Middle frontal gyrus (tissue), 1 donor: ENCODE results near the gene UBXN7.
"Not testable (repeated sequence)": the region's sequence is repeated elsewhere in the genome, so short reads cannot be mapped to it uniquely, and the experiment has no call there.

Experiments used
- DNase-seq: peaks from one replicate; pipeline ENCODE4 v3.0.0-alpha.2; 2015; ENCODE audit warnings: low spot score; ENCODE audit errors: extremely low spot score

The UBXN7 gene

DNA sequence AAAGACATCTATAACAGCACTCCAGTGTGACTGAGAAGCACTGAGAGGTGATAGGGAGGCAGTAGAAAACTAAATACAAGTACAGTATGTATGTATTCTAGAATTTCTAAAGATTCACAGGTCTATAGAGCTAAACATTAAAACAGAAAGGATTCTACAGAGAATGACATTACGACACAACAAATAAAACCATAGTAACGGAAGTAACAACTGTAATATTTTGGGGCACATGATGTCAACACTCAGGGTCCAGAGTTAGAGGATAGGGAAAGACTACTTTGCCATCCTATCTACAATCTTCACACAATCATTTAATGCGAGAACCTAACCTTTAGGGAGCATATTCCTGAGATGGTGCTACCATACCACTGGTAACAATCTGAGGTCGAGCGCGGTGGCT, 13.6 kb downstream of the UBXN7 start:
- no peak for DNase-seq

DNA sequence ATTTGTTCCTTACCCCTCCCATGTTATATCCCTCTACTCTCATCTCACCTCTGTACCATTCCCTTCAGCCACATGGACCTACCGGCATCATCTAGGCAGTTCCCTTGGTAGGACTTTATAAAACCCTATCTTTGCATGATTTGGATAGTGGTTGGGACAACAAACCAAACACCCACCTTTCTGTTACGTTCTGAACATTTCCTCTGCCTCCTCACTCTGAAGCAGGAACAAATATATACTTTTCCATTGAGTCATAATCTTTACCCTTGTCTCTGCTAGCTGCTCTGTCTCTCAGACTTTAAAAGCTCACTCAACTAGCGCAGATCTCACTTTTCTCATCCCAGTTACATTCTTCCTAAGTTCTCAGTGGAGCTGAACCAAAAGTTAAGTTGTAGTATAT, 17.8 kb downstream of the UBXN7 start:
- no peak for DNase-seq

DNA sequence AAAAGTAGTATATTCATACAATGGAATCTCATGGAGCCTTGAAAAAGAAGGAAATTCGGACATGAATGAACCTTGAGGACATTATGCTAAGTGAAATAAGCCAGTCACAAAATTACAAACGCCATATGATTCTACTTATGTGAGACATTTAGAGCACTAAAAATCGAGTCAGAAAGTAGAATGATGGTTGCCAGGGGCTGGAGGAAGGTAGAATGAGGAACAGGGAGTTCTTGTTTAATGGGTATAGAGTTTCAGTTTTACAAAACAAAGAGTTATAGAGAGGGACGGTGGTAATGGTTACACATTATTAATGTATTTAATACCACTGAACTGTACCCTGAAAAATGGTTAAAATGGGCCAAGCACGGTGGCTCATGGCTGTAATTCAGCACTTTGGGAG, 19.5 kb downstream of the UBXN7 start:
- DNase-seq: no peak

DNA sequence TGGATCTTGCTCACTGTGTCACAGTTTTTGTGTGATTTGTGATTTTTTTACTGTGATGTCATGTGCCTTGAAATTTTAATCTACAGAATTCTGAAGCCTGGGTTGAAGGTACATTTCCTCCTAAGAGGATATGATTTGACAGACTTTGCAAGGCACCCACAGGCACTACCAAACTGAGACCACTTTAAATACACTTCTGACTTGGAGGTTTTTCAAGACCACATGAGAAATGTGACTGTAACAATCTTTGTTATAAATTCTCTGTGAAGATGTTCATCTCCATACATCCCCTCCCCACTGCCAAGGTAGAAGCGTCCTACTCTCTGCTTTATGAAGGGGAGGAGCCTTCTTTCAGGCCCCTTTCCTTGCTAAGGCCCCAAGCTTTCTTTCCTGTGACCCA, 22.8 kb downstream of the UBXN7 start:
- no peak for DNase-seq

DNA sequence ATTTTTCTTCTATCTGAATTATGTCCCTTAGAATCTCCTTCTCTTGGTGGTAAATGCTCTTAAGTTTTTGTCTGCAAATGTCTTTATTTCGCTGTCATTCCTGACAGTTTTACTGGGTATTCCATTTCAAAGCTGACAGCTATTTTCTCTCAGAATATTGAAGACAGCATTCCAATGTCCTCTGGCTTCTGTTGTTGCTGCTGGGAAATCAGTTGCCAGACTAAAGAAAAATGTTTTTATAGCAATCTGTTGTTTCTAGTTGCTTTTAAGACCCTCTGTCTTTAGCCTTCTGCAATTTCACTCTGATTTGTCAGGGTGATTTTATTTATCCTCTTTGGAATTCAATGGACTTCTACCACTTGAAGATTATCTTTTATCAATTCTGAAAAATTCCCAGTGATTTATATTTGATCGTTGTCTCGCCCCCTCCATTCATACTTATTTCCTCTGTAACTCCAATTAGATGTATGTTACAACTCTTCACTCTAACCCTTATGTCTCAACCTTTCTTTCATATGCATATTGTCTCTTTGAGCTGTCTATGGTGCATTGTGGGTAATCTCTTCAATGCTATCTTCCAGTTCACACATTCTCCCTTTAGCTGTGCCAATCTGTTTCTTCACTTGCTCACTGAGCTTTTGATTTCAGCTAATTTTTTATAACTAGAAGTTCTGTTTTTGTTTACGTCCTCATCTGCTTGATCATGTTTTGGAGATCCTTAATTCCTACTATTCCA, 23.5 kb downstream of the UBXN7 start:
- no peak for DNase-seq

DNA sequence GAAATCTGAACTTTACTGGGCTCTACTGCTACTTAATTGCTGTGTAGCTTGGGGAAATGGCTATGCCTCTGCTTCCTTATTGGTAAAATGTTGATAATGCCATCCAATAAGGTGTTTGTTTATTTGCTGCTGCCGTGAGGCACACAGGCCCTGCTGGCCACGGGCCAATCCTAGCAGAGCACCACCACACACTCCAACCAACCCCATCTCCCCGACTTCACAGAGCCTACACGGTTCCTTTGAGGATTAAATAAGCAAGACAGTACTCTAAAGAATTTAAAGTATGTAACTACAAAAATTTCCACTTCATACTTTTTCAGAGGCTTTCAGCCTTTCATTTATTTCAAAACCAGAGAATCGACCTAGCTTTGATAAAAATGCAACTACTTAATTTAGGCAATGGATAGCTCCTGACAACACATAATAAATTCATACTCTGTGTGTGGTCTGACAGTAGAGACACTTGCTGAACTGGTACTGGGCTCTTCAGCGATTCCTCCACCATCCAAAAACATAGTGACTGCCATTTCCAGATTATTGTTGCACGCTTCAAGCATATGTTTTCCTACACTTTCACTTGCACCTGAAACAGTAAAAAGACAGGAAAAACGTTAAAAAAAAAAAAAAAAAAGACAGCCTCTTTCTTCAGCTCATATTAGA, 25.3 kb downstream of the UBXN7 start:
- no peak for DNase-seq

DNA sequence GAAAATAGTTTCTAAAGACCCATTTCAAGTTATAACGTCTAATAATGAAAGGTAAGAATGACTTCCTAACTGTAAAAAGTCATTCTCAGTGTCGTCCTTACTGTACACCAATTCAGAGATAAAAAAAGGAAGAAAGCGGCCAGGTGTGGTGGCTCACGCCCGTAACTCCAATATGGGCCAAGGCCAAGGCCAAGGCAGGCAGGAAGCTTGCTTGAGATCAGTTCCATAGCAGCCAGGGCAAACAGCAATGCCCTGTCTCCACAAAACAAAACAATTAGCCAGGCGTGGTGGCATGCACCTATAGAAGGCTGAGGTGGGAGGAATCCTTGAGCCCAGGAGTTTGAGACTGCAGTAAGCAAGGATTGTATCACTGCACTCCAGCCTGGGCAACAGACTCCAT, 31.9 kb downstream of the UBXN7 start:
- no peak for DNase-seq

DNA sequence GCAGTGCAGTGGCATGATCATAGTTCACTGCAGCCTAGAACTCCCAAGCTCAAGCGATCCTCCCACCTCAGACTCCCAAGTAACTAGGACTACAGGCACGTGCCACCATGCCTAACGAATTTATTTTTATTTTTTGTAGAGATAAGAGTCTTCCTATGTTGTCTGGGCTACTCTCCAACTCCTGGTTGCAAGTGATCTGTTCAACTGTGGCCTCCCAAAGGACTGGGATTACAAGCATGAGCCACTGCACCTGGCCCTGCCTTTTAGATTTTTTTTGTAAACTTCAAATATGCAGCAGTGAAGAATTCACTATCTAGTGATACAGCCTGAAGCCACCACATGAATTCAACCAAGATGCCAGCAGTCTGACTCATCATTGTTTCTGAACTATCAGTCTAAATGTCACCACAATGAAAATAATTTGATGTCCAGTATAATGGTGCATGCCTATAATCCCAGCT, 32.7 kb downstream of the UBXN7 start:
- no peak for DNase-seq

DNA sequence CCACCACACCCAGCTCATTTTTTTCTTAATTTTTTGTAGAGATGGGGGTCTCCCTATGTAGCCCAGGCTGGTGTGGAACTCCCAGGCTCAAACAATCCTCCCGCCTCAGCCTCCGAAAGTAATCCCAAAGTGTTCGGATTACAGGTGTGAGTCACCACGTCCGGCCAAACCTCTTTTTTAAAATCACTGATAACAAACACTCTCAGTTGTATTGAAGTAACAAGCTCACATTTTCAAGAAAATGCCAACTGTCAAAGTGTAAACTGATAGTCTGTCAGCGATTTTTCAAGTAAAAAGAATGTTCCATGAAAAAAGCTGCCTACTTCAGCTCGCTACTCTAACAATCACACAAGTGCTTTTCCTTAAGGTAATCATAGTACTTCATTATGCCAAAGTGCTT, 33.4 kb downstream of the UBXN7 start:
- no peak for DNase-seq

DNA sequence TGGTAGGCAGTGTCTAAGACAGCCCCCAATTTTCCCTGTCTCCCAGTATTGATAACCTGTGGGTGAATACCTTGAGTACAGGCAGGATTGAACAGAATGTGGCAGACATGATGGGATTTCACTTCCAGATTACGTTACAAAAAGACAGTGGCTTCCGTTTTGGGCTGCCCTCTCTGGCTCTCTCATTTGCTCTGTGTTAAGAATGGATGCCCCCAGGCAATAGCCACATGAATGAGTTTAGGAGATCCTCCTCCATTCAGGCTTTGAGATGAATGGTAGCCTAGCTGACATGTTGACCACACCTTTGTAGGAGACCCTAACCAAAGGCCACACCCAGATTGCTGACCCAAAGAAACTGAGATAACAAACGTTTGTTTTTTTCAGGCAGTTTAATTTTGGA, 34.3 kb downstream of the UBXN7 start:
- no peak for DNase-seq

DNA sequence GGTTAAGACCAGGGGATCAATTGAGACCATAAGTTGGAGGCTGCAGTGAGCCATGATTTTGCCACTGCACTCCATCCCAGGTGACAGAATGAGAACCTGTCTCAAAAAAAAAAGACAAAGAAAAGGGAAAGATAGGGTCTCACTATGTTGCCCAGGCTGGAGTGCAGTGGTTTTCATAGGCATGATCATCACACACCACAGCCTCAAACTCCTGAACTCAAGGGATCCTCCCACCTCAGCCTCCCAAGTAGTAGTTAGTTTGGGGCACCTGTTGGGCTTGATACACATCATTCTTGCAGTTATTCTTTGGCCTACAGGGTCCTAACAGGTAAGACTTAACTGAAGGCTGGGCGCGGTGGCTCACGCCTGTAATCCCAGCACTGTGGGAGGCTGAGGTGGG, 42.1 kb downstream of the UBXN7 start:
- DNase-seq: no peak

DNA sequence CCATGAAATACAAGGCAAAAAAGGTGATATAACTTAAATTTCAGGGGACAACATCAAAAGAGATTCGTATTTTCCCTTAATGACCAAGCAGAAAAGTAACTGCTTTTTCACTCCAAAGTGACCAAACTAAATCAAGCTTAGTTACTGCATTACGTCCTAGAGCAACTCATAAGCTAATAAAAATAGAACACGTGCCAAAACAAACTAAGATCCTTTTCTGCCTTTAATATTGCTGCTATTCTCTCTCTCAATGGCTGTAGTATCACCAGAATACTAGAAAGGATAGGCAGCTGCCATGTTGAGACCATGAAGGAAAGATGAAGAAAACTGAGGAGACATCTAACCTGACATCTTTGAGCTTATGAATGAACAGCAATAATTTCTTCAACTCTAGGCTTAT, 43.3 kb downstream of the UBXN7 start:
- DNase-seq: no peak

DNA sequence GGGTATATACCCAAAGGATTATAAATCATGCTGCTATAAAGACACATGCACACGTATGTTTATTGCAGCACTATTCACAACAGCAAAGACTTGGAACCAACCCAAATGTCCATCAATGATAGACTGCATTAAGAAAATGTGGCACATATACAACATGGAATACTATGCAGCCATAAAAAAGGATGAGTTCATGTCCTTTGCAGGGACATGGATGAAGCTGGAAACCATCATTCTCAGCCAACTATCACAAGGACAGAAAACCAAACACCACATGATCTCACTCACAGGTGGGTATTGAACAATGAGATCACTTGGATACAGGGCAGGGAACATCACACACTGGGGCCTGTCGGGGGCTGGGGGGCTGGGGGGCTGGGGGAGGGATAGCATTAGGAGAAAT, 44.3 kb downstream of the UBXN7 start:
- not testable (repeated sequence) for DNase-seq

DNA sequence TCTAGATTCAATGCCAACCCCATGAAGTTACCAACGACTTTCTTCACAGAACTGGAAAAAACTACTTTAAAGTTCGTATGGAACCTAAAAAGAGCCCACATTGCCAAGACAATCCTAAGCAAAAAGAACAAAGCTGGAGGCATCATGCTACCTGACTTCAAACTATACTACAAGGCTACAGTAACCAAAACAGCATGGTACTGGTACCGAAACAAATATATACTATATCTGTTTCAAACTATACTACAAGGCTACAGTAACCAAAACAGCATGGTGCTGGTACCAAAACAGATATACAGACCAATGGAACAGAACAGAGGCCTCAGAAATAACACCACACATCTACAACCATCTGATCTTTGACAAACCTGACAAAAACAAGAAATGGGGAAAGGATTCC, 45.4 kb downstream of the UBXN7 start:
- not testable (repeated sequence) for DNase-seq

DNA sequence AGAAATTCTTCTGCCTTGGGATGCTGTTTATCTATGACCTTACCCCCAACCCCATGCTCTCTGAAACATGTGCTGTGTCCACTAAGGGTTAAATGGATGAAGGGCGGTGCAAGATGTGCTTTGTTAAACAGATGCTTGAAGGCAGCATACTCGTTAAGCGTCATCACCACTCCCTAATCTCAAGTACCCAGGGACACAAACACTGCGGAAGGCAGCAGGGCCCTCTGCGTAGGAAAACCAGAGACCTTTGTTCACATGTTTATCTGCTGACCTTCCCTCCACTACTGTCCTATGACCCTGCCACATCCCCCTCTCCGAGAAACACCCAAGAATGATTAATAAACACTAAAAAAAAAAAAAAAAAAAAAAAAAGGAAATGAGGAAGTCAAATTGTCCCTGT, 46.2 kb downstream of the UBXN7 start:
- DNase-seq: not testable (repeated sequence)

DNA sequence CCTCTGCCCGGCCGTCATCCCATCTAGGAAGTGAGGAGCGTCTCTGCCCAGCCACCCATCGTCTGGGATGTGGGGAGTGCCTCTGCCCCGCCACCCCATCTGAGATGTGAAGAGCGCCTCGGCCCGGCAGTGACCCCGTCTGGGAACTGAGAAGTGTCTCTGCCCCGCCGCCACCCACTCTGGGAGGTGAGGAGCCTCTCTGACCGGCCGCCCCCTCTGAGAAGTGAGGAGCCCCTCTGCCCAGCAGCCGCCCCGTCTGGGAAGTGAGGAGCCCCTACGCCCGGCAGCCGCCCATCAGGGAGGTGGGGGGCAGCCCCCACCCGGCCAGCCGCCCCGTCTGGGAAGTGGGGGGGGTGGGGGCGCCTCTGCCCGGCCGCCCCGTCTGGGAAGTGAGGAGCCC, 46.8 kb downstream of the UBXN7 start:
- not testable (repeated sequence) for DNase-seq

DNA sequence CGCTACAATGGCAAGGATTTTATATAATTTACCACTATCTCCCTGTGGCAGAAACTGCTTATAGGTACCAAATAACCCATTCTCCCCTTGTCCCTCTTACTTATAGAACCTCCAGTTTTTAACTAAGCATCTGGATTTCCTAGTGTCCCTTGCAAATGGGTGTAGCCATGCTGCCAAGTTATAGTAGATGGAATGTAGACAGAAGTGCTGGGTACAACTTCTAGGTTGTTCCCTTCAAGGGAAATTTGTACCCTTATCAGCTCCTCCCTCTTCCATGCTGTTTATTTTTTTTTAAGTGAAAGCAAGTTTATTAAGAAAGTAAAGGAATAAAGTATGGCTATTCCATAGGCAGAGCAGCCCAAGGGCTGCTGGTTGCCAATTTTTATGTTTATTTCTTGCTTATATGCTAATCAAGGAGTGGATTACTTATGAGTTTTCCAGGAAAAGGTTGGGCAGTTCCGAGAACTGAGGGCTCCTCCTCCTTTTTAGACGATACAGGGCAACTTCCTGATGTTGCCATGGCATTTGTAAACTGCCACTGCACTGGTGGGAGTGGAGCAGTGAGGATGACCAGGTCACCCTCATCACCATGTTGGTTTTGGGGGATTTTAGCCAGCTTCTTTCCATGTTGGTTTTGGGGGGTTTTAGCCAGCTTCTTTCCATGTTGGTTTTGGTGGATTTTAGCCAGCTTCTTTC, 53.9 kb downstream of the UBXN7 start:
- no peak for DNase-seq

DNA sequence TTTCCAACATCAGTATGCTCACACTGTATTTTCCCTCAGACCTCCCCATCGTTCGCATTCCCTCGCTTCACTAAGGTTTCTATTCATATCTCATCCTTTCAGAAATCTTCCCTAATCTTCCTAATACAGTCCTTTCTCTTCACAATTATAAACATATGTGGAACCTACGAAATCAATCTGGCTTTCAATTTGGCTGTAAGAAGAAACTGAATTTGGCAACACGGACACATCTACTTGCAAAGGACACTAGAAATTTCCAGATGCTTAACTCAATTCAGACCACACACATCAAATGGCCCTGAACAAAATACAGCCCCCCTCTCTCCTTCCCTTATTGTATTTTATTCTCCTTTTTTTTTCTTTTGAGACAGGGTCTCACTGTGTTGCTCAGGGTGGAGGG, 54.9 kb downstream of the UBXN7 start:
- no peak for DNase-seq

DNA sequence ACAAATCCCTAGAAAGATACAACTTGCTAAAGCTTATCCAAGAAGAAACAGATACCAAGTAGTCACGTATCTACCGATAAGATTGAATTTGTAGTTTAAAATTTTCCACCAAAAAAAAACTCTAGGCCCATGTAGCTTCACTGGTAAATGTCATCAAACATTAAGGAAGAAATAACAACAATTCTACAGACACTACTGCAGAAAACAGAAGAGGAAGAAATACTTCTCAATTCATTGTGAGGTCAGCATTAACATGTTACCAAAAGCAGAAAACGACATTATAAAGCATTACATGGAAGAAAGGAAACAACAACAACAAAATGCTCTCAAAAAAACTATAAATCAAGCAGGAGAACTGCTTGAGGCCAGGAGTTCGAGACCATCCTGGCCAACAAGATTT, 66.5 kb downstream of the UBXN7 start:
- DNase-seq: no peak

DNA sequence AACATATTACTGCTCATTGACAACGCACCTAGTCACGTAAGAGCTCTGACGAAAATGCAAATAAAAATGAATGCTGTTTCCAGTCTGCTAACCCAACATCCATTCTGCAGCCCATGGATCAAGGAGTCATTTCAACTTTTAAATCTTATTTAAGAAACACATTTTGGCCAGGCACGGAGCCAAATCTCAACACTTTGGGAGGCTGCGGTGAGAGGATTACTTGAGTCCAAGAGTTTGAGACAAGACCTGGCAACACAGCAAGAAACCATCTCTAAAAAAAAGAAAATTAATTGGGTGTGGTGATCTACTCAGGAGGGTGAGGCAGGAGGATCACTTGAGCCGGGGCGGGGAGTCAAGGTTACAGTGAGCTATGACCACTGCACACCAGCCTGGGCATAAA, 71.6 kb downstream of the UBXN7 start:
- DNase-seq: no peak

DNA sequence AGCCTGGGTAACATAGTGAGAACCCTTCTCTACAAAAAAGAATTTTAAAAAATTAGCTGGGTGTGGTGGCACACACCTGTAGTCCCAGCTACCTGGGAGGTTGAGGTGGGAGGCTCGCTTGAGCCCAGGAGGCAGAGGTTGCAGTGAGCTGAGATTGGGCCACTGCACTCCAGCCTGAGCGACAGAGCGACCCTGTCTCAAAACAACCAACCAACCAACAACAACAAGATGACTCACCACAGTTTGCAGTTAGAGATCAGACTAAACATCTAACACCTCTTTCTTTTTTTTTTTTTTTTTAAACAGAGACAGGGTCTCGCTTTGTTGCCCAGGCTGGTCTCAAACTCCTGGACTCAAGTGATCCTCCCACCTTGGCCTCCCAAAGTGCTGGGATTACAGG, 73.7 kb downstream of the UBXN7 start:
- DNase-seq: not testable (repeated sequence)

DNA sequence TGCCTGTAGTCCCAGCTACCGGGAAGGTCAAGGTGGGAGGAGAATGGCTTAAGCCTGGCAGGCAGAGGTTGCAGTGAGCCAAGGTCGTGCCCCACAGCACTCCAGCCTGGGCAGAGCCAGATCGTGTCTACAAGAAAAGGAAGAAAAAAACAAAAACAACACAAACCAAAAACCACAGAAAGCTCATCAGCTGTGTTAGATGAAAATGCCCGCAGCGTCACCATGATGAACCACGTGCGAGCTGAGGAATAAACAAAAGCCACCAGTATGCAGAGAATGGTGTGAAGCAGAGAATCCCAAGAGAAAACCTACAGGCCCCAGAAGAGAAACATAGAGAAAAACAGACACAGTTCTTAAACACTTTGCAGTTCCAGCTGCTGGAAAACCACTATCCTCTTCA, 74.3 kb downstream of the UBXN7 start:
- no peak for DNase-seq

DNA sequence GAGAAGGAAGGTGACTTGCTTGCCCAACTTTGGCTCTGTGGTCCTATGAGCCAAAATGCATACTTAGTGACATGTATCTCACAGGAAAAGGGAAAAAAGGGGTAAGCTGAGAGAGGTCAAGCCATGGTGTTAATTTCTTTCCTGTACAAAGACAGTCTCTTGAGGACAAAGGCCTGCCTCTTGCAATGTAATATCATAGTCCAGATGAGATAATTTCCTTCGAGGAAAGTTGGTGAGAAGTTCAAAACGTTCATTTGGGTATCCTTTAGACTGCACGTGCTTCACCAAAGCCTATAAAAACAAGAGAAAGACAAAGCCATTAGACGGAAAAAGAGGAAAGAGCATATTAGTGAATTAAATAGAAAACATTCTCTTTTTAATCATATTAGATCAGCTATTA, 75.7 kb downstream of the UBXN7 start:
- no peak for DNase-seq
